GM23338 (cell line): ENCODE results near the gene NTM.

Experiments used
- CTCF ChIP-seq, 2 experiments: fragments of 200-600 bp in 1 of 2; sonication (generic) in 1 of 2; conservative IDR thresholded peaks; 2 replicates each; pipeline versions ENCODE4 v1.5.1 to v1.6.1; 2016 to 2017; ENCODE audit warnings: antibody characterized with exemption in 2 of 2, low read depth in 2 of 2, mild to moderate bottlenecking in 2 of 2, moderate library complexity in 1 of 2
- REST ChIP-seq: IDR thresholded peaks from one replicate; pipeline ENCODE4 v1.6.1; 2018; ENCODE audit warnings: antibody characterized with exemption; ENCODE audit not compliant: unreplicated experiment

GRCh38 chr11:132087148-132087547 is 716.7 kb downstream of the NTM start:
- TF ChIP-seq CTCF (conservative IDR thresholded peaks at IDR 0.05; ENCODE audit: low read depth in 2 of 2) (no peak), REST (no peak)
